GM19238 (cell line): Measurements from ENCODE around the gene CREB3L1.

ENCODE experiments used
- DNase-seq: peaks from one replicate; pipeline ENCODE4 v3.0.0; 2011; ENCODE audit warnings: low spot score; ENCODE audit not compliant: insufficient read length

Gene CREB3L1

GRCh38 chr11:46342239-46342638, 64.8 kb downstream of the CREB3L1 start:
- DNase-seq, result no peak

GRCh38 chr11:46343520-46343919, 66.1 kb downstream of the CREB3L1 start:
- no peak for DNase-seq

DNA sequence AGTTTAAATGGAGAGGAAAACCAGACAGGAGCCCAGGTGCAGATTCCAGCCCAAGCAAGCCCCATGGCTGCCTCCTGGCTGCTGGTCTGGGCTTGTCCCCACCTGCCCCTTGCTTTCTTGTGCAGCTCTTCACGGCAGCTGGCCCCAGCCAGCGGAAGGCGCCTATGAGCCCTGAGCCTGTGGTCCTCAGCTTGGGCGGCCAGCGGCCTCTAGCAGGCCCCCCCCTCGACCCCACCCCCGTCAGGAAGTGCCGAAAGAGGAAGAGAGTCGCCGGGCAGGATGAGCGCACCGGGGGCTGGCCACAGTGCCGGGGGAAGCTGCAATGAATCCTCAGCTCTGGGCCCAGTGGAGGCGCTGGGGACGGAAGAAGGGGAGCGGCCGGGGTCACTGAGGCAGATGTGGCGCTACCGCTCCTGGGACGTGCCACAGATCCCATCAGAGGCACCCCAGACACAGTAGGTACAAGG, 67.7 kb downstream of the CREB3L1 start:
- no peak for DNase-seq

- no peak for DNase-seq
These were observed 68.5 kb downstream of the CREB3L1 start for GRCh38 chr11:46345881-46346484.

- DNase-seq, result peak; percentile 93
These were observed 69.6 kb downstream of the CREB3L1 start, which contains the start of gene DGKZ for GRCh38 chr11:46346886-46347636. DGKZ (plus strand) TSS chr11:46347463; CDS start chr11:46347660, 197 bp downstream.

DNA sequence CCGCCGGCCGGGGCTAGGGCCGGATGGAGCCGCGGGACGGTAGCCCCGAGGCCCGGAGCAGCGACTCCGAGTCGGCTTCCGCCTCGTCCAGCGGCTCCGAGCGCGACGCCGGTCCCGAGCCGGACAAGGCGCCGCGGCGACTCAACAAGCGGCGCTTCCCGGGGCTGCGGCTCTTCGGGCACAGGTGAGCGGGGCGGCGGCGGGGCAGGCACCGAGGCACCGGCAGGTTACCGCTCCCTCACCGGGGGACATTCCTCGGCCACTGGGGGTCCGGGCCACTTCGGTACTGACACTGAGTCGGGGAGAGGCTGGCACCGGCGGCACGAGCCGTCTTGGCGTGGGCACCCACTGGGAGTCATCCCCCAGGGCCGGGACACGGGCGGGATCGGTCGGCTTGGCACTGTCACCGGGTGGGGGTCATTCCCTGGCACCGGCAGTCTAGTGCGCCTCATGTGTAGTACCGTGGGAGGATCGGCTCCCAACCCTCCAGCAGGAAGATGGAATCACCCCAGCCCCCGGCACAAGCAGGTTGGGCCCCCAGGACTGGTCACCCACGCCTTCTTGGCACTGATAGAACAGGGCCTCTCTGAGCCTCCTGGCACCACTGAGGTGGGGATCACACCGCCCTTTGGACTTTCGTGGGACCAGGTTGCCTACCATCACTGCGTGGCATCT, 70.3 kb downstream of the CREB3L1 start:
- no peak for DNase-seq

DNA sequence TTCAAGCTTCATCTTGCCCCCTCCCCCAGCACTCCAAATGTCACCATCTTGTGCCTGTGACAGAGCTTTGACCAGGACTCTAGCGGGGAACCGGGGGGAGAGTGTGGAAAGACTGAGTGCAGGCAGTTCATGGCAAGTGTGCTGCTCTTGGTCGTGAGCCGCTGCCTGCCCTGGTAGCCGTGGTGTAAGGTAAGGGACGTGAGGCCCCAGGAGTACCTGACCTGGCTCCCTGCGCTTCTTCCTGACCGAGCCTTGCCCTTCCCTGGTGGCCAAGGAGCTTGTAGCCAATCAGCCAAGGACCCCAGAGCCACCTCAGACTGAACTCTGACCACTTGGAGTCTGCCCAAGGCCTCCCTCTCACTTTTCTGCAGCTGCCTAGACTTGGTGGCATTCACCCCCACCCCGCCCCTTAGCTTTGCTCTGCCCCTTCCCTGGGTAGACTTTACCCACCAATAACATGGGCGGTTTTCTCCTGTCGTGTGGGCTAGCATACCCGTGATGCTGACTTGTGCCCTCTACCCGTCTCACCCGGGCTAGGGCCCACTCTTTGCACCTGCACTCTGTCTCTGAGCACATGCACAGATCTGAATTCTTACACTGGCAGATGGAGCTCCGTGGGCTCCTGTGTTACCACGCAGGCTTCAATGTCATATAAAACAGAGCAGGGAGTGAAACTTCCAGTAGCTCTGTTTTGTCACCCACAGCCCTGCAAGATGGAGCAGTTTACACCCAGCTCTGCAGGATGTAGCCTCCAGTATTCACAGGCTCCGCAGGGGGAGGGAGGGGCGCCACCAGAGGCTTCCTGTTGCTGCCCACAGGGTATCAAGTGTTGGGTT, 71.3 kb downstream of the CREB3L1 start:
- no peak for DNase-seq

DNA sequence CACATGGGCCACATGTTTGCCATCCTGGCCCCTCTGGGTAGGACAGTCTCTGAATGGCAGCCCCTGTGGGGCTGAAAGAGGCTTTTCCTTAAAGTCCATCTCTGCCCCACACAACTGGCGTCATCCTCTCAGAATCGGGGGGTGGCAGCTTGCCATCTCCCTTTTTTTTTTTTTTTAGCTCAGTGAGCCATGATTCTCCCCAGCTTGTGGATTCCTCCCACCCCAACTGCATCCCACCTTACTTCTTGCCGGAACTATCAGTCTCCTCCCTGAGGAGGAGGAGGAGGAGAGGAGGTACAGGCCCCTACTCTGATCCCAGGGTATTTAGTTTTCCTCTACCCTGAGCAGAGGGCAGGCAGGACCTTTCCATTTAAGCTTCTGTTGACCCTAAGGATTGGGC, 73.2 kb downstream of the CREB3L1 start:
- no peak for DNase-seq

DNA sequence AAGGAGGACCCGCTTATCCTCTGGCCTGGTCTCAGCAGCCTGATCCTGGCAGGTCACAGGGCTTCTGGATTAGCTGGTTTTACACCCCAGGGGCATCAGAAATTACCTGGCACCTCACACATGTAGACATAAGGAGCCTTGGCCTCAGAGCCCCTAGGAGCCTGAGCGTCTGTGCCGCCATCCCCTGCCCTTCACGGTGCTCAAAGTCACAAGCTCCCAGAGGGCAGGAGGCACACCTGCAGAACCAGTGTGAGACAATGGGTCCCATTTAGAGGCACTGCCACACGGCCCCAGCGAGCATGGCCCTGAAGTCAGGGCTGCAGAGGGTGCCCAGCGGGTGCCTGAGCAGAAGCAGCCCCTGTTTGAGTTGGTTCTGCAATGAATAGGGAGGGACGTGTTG, 73.7 kb downstream of the CREB3L1 start:
- no peak for DNase-seq

GRCh38 chr11:46351606-46352005, 74.1 kb downstream of the CREB3L1 start:
- DNase-seq, result no peak

DNA sequence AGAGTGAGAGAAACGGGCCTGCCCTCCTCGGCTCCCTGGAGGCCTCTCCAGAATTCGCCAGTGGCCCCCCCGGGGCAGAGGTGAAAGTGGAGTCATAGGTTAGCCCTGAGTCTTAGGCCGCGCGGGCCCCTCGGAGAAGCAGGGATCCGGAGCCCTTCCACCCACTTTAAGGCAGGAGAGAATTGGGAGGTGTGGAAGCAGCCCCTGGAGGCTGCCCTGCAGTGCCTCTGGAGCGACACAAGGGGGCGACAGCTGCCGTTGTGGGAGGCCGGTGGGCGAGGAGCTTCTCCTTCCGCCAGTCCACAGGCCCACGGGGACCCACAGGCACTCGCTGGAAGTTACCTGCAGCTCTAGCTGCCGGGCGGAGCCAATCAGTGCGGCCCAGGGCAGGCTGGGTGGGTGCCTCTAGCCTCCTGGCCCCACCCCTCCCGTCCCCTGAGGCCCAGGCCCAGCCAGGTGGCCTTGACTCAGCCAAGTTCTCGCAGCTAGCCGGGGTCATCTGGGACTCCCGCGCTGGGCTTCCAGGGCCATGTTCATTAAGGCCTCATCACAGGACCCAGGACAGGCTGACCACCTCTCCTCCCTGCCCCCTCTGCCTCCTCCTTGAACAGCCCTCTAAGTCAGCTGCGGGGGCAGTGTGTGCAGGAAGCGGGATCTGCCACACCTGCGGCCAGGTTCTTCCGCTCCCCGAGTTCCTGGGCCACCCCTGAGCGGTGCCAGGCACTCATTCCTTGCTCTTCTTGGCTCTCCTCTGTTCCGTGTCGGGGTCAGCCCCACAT, 74.8 kb downstream of the CREB3L1 start:
- DNase-seq, result no peak

DNA sequence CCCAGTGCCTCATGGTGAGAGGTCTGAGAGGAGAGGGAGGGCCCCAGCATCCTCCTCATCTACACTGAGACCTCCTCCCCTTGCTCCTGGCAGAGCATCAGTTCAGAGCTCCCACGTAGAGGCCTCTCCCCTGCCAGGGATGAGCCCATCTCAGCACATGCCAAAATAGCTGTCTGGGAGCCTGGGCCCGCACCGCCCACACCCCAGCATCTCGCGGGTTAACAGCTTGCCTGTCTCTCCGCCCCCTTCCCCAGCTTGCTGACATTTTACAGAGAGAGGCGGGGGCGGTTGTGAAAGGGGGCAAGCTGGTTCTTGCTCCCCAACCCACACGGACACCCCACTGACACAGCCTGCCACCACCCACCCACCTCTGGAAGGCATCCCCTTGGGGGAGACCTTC, 76.2 kb downstream of the CREB3L1 start:
- no peak for DNase-seq

DNA sequence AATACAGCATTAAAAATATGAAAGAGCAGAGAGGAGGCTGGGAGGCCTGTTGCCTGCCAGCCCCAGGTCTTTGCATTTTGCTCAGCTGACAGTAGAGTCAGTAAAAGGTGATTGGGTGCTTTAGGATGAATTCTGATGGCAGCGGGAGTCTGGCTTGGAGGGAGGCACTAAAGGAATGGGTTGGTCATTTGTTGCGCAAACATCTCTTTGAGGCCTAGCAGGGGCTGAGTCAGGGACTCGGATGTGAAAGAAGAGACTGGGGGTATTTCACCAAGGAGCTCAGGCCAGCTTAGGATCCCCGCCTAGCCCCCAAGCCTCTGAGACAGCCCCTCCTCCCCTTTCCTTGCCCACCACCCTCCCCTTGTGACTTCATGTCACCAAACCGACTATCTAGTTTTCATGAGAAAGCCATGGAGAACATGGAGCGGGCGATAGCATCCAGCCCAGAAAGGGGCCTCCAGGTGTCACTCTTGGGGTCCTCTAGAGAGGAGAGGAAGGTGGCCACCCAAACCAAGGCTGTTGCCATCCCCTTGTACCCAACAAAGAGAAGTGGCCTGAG, 79.5 kb downstream of the CREB3L1 start:
- no peak for DNase-seq

DNA sequence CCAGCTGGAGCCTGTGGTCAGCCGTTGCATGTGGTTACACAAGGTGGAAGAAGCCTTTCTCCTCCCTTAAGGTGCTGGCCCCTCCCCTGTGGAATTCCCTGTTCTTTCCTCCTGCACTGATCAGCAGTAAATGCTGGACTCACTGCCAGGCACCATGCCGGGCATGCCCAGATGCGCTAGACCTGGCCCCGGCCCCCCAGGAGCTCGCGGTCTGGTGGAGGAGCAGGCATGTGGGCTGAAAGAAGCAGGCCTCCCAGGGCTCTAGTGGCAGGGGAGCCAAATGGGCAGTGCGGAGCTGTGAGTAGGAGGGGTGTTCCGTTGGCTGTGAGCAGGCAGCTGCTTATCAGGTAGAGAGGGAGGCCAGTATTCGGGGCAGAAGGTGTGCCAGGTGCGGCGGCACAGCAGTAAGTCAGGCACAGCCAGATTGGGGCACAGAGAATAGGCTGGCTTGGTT, 80.0 kb downstream of the CREB3L1 start:
- DNase-seq, result no peak

GRCh38 chr11:46359953-46360352, 82.5 kb downstream of the CREB3L1 start:
- no peak for DNase-seq

DNA sequence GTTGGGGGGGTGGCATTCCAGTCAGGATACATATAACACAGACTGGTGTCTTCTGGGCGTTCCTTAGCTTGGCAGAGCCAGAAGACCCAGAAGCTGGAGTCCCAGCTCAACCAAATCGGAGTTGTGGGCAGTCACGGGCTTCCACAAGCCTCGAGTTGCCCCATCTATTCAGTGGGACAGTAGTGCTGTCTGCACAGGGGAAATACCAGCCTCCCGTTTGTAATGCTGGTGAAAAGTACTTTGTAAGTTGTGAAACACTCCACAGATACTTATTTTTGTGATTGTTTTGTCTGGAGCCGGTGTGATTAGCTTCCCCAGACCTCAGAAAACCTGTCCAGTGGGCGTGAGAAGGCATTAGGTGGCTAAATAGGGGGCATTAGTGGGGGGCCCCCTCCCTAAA, 83.4 kb downstream of the CREB3L1 start:
- DNase-seq, result no peak

GRCh38 chr11:46361283-46362155, 84.1 kb downstream of the CREB3L1 start:
- DNase-seq, result peak; percentile 98

DNA sequence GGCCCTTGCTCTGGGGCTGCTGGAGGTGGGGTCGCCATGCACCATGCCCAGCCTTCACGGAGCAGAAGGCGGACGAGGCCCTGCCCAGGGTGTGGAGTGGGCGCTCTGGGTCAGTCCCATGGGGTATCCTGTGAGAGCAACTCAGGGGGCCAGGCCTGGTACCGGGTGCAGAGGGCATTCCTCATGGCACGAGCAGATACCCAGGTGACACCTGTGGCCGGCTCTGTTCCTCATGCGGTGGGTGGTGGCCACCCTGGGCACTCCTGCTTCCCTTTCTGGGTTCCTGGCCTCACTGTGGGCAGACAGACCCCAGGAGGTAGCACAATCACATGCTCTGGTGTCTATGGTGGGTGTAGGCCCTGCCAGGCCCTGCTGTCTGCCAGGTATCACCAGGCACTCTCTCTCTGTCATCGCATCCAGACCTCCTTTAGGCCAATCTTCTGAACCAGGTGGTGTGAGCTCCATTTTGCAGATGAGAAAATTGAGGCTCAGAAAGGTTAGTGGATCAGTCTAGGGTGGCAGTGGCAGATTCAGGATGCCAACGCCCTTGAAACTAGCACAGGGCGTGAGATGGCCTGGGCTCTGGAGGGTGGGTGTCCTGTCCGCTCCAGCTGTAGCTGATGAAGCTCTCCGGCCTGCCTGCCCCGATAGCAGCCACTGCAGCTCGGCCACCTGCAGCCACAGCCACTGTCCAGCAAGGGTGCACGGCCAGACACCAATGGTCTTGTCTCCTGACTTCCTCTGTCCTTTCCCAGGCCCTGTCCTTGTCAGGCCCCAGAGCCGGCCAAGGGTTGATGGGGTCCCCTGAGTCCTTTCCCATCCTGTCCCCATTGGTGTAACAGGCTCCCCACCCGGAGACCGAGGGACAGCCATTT, 84.9 kb downstream of the CREB3L1 start:
- no peak for DNase-seq
